GM12874 (cell line): Measurements from ENCODE around the gene ANTXRL.

ENCODE experiments used
- CTCF ChIP-seq: IDR thresholded peaks from 2 replicates; pipeline ENCODE4 v1.5.1; 2011; ENCODE audit warnings: low read depth, mild to moderate bottlenecking, control low read depth, low read length, moderate library complexity; ENCODE audit not compliant: insufficient read depth

ANTXRL gene

GRCh38 chr10:46298477-46299285 is 11.9 kb downstream of the ANTXRL start:
- TF ChIP-seq CTCF: no peak

GRCh38 chr10:46299286-46299535 is 12.4 kb downstream of the ANTXRL start:
- no peak for TF ChIP-seq CTCF

GRCh38 chr10:46299536-46300369 is 13.0 kb downstream of the ANTXRL start:
- no peak for TF ChIP-seq CTCF

GRCh38 chr10:46301056-46301645 is 14.4 kb downstream of the ANTXRL start:
- no peak for TF ChIP-seq CTCF

GRCh38 chr10:46301721-46302479 is 15.1 kb downstream of the ANTXRL start:
- TF ChIP-seq CTCF: no peak

GRCh38 chr10:46304062-46304461 is 17.3 kb downstream of the ANTXRL start:
- TF ChIP-seq CTCF: no peak
